GM18868 (cell line): ENCODE measurements around the gene TRMT61A.
"Not testable (repeated sequence)": the region's sequence is repeated elsewhere in the genome, so short reads cannot be mapped to it uniquely, and the experiment has no call there.

Experiments used
- ATAC-seq: cut with Tn5 transposase; IDR thresholded peaks from one replicate; pipeline ENCODE4 v1.9.1; 2021; ENCODE audit warnings: mild to moderate bottlenecking, moderate library complexity; ENCODE audit not compliant: unreplicated experiment

TRMT61A gene

DNA sequence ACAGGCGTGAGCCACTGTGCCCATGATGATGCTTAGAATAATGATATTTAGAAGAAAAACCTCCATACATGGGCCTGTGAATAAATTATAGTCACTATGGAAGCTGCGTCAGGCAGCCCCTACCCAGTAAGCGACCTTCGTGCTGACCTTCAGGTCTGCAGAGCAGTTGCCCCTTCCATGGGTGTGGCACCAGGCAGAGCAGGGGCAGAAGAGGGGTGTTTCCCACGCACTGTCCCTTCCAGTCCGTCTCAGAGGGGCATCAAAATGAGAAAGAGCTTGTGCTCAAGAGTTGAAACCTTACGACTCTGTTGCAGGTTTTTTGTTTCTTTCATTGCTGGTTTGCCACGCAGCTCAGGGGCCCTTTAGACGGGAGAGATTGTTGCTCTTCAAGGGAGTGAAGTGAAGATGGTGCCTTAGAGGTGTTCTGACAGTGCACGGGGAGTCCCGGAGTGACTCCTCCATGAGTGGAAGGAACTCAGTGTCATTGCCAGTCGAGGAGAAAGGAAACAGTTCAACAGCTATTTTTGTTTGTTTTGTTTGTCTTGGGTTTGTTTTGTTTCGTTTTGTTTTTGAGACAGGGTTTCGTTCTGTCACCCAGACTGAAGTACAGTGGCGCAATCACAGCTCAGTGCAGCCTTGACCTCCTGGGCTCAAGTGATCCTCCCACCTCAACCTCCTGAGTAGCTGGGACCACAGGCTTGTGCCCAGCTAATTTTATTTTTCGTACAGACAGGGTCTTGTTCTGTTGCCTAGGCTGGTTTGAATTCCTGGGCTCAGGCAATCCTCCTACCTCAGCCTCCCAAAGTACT lies 20.3 kb upstream of the TRMT61A start:
- ATAC-seq = no peak

DNA sequence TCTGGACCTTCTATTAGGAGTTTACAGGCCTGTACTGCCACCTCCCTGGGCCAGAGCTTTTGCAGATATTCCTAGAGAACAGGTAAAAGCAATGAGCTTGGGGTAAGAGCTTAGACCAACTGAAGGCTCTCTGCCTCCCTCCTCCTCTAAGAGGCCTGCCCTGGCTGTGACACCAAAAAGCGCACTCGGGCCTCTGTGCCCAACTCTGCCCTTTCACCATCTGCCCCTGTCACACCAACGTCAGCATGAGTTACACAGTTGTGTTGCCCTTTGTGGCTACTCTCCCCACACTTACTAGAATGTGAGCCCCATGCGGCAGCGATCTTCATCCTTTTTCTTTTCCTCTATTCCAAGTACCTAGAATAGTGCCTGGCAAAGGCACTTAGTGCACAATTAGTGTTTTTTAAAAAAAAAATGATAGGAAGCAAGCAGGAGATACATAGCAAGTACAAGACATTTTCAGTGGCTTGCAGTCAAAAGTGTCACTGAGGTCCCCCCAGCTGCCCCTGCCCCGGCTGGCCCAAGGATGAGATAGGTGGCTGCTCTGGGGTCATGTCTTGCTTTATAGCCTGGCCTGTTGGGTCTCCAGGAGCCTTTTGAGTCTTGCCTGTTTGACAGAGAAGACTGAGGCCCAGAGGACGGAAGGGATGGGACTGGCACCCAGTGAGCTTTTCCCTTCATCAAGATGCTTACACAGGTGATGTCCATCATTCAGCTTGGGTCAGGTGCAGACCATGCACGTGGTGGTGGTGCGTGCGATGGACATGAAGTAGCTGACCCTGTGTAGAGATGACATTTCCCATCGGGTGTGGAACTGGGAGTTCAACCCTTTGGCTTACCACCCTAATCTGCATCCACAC lies 18.9 kb upstream of the TRMT61A start:
- no peak for ATAC-seq

DNA sequence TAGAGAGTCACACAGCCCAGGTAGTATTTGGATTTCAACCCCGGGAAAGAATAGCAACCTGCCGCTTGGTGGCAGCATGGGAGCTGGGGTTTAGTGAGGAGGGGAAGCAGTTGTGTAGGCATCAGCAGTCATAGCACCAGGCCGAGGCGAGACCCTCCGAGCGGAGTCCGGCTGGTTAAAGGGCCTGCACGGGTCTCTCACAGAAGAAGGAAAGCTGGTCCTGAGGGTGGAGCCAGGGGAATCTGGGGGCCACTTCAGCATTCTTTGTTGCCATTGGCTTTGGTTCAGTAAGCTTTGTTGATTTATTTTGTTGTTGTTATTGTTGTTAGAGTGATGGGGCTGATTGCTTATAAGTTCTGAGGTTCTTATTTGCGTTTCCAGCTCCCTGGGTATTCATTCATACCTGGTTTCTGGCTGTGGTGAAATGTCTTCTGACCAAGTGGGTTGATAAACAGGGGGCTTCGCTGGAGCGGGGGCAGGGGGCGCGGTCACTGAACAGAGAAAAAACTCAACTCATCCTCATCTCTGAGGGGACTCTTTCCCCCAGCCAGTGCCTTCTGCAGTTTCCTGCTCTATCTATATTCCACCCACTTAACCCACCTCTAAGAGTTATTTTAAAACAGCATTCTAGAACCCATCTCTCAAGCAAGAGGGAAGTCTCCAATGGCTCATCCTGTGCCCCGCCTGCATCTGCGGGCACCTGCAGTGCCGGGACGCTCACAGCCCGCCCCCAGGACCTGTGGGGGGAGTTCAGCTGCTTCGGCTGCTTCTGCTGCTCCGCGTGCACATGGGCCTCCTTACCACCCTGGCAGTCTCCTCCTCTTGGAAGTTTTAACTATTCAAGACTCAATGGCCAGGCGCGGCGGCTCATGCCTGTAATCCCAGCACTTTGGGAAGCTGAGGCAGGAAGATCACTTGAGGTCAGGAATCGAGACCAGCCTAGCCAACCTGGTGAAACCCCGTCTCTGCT lies 18.0 kb upstream of the TRMT61A start:
- ATAC-seq = no peak

DNA sequence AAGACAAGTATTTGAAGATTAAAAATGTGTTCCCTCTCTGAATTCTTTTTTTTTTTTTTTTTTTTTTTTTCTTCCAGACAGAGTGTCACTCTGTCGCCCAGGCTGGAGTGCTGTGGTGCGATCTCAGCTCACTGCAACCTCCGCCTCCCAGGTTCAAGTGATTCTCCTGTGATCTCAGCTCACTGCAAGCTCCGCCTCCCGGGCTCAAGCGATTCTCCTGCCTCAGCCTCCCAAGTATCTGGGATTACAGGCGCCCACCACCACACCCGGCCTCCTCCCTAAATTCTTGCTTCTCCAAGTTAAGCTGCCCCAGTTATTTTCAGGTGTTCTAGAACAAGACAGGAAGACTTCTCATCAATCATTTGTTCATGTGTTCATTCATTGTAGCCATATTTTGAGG lies 16.8 kb upstream of the TRMT61A start:
- ATAC-seq = not testable (repeated sequence)

DNA sequence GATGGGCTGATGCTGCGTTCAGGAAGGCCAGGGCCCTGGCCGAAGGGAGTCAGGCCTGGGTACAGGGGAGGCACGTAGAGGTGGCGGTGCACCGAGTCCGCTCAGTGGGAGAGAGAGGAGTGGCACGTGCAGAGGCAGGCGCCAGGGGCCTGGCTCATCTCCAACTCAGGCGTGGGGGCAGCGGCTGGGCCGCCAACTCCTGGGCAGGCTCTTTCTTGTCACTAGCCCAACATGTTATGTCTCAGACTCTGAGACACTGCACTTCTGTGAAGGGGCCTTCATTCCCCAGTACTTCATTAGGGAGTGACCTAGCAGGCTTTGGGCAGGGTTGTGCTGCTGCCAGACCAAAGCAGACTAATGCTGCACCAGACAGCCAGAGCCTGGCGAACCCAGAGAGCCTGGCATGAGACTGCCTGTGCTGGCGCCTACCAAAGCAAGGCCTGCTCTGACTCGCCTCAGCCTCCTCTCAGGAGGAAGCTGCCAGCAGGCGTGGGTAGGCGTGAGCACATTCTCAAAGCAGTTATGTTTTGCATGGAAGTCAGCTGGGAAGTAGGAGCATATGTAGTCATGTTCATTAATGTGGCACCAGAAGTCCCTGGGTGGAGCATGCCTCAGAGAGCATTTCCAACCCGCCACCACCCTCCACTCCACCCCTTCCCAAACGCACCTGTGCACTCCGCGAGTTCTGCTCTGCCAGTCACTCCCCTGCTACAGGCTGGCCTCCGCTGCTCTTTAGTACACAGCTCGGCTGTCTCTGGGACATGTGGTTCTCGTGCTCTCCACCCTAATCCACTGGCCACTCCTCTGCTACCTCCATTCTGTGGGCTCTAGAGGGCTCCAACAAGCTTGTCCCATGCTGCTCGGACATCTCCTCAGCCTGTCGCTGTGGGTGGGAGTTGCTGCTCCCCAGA lies 16.0 kb upstream of the TRMT61A start:
- no peak for ATAC-seq

DNA sequence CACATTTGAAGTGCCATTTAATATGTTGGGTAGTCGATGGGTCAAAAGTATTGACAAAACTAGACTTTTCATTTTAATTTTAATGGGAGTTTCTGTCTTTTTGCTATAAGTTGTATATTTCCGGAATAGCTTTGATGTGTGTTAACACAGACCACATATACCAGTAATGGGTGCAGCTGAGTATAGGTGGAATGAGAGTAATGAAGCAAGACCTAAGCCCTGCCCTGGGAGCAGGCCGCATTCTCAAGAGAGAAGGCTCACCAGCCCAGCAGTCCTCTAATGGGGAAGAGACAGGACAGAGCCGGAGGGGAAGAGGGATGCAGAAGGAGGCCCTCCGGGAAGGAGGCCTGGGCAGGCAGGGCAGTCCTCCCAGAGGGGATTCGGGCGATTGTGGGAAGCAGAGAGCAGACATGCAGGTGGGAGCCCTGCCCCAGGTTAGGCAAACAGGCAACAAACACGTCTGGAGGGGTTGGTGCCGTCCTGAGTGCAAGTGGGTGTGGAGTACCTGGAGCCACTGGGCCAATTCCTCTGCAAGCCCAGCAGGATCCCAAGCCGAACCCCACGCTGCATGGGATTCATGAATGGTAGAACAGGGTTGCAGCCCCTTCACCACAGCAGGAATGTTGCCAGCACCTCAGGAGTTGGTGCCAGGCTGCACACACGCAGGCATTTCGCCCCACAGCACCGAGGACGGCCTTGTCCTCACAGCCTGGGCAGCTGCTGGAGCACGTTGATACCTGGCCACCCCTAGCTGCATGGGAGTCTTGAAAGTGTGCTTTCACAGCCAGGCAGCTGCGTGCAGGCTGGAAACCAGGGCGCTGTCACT lies 14.2 kb upstream of the TRMT61A start:
- ATAC-seq = no peak

DNA sequence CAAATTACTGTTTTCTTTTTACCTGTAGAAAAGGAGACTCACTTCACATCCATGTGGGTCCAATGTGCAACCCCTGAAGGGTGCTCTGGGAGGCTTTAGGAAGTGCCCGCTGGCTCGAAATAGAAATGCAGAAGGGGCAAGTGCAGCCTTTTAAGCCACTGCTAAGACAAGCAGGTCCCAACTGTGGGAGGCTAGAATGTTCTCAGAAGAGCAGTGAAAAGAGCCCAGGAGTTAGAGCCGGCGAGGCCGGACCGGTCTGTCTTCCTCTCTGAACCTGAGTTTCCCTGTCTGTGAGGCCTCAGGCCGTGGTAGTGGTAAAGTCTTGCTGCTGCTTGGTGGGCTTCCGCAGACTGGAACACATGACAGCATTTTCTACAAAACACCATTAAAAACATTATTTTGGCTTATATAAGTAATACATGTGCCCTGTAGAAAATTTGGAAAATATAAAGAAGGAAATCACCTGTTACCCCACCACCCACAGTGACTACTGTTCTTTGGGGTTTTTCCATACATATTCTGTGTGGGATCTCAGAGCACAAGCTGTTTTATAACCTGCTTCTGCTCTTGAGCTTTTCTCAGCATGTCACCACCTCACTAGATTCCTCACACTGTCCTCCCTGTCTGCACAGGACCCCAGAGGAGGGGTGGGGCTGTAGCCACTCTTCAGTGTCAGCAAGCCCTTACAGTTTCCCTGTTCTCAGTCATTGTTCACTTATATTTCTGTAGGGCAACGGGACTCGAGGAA lies 12.4 kb upstream of the TRMT61A start:
- ATAC-seq = no peak

DNA sequence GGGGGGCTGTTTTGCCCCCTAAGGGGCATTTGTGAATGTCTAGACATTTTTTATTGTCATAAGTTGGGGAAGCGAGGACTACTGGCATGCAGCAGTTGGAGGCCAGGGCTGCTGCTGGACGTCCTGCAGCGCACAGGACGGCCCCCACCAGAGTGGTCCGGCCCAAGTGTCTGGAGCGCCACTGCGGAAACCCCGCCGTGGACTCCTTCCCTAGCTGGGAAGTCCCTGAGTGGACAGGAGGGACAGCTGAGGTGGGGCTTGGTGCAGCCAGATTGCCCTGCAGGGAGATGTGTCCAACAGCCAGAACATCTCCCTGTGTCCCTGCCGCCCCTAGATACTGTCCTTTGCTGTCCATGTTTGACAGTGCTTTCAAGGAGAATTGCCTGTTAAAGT lies 11.8 kb upstream of the TRMT61A start:
- ATAC-seq = no peak

DNA sequence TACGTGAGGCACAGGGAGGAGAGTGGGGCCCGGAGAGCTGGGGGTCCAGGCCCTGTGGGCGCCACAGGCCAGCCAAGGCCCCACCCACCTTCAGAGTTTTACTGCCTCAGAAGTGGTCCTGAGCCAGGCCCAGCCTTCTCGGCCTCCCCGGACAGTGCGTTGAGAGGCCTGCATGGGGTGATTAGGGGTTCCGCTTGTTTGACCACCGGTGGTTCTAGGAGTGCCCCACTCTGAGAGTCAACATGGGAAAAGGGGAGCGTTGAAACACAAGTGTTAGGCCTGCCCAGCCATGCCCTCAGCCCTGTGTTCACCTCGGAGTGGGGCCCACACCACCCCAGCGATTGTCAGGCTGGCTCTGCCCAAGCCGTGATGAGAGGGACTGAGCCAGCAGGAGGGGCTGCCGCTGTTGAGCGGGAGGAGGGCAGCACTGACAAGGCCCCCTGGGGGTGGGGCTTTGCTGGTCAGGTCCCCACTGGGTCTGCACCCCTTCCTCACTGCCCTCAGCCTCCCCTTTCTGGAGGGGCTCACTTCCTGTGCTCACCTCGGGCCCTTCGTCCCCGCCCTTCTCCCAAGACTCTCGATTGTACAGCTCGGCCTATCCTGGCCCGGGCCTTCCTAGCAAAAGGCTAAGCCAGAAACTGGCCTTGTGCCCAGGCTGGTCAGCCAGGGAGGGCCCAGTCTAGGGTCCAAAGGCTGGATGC lies 11.1 kb upstream of the TRMT61A start:
- ATAC-seq = no peak

DNA sequence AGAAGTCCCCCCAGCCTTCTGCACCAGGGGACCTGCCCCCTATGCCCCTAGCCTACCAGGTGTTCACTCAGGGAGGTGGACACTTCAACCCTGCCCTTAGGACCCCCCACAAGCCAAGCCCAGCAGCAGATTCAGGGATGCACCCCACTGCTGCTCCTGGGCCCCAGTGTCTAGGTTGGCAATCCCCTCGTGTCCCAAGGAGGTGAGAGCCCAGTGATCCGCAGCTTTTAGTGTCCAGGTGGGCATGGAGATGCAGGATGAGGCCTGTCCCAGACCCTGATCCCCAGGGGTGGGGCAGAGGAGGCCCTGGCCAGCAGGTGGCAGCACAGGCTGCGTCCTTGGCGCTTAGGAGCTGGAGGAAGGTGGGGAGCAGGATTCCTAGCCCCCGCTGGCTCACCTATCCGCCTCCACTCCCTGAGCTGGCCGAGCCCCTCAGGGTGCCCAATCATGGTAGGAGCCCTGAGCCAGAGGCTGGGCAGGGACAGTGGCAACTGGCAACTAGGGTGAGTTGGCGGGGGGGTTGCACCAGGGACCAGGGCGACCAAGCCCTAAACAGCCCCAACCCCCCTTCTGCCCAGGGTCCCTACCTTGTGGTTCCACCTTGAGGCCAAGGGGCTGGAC lies 10.5 kb upstream of the TRMT61A start:
- ATAC-seq = no peak

DNA sequence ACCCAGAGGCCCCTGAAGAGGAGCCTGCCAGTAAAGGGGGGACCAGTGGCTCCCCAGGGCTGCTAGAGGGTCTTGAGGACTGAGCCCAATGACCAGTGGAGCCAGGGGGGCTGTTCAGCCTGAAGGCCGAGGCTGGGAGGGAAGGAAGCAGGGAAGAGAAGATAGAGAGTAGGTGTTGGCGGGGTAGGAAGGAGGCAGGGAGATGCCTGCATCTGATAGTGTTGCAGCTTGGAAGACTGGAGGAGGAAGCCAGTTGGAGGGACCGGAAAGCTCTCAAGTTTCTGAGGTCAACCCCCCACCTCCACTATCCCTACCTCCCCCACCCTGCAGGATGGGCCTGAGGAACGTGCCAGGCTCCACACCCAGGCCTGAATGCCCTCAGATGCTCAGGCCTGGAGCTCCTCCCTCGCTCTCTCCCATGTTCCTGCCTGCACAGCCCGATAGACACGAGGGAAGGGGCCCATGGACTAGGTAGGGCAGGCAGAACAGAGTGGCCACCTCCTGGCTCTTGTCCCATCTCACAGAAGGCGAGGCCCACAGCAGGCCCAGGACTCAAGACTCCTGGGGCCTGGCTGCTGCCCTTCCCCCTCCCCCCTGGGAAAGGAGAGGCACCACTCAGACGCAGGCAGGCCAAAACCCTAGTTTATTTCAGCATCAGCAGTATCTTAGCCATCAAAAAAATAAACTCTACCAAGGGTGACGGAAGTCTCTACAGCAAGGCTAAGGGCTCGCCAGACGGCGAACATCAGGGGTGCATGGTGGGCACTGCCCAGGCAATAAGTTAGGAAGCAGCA lies 9.8 kb upstream of the TRMT61A start:
- ATAC-seq = no peak

DNA sequence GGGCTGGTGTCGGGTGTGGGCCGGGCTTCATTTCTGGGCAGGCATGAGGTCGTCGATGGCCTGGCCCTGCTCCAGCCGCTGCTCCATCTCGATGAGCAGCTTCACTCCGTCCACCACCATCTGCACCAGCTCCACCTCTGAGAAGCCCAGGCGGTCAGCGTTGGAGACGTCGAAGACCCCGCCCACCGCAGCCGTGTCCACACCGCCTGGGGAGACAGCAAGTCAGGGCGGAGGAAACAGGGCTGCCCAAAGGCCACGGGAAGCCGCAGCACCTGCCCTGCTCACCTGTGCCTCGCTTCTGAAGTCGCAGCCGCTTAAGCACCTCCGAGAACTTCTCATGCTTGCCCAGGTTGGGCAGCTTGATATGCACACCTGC lies 9.2 kb upstream of the TRMT61A start:
- ATAC-seq = no peak

DNA sequence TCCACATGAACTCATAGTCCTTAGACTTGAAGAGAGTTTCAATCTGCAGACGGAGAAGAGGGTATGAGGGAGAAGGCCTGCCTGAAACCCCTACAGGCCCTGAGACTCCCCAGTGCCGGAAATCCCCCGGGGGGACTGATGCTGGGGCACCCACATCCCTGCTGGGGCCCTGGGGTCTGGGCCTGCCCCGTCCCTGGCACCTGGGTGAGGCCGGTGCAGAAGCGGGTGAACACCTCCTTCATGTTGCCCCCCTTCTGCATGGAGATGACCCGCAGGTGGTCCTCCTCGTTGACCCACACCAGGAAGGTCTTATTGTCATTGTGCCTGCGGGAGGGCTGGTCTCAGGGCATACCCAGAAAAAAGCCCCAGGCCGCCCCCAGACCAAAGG lies 8.7 kb upstream of the TRMT61A start:
- ATAC-seq = no peak

DNA sequence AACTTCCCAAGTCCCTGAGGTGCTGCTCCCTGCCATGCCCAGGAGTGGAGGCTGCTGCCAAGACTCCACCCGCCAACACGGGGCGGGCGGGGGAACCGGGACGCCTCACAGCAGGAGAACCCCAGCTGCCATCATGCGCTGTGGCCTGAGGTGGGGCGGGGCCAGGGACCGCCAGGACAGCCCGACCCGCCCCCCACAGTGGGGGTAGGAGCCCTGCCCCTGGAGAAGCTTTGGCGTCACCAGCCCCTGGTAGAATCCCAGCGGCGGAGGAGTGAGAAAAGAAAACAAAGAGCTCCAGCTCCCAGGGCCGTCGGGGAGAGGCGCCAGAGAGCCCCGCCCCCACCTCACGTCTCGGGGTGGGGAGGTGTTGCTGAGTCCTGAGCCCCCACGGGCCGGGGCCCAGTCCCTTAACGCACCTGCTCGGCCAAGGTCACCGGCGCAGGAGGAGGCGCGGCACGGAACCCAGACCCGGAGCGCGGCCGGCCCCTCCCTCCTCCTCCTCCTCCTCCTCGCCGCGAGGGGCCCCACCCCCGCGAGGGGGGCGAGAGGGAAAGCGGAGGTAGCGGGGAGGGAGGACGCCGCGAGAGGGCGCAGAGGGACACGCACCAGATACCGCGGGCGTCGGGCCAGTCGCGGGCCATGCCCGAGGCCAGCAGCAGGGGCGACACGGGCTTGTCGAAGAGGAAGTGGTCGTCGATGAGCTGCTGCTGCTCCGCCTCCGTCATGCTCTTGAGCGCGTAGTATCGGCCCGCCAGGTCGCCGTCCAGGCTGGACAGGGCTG lies 8.1 kb upstream of the TRMT61A start:
- ATAC-seq = no peak

DNA sequence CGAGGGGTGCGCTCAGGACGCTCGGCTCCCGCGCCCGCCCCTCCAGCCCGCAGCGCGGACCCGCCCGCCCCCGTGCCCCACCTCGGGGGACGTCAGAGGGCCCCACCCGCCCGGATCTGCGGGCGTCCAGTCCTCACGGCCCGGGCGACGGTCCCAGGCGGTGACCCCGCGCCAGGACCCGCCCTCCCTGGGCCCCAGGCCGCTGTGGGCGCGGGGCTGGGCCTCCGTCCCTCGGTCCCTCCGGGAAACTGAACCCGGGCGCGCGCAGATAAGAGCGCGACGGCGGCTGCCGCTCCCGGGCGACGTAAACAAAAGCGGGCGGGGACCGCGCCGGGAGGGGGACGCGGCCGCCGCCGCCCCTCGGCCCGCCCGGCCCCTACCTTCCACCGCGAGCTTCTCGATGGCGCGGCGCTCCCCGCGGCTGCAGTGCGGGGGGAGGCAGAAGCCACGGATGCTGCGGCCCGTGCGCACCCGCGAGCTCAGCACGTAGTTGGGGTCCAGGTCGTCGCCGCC lies 7.5 kb upstream of the TRMT61A start:
- ATAC-seq = no peak
